Right lobe of liver (tissue), 6 donors: ENCODE data around the gene HIC1. TPM values are rescaled to one million over a fixed set of nuclear protein-coding genes. Genes with fewer than 3 reads are reported as not detected.

Source experiments
- ATAC-seq, 4 donors: fragments of 200-7000 bp; cut with Tn5 transposase; one replicate each; pipeline ENCODE4 v1.9.1; 2020; ENCODE audit warnings: mild to moderate bottlenecking in 4 of 4, moderate library complexity in 4 of 4
- DNase-seq, 3 donors: peaks; one replicate each; pipeline ENCODE4 v3.0.0-alpha.2; 2020
- H3K27ac ChIP-seq, 3 donors: fragments of 200-600 bp; one replicate each; pipeline ENCODE4 v1.8.0; 2022
- H3K27me3 ChIP-seq, 2 donors: fragments of 200-600 bp; one replicate each; pipeline ENCODE4 v1.8.0; 2022
- H3K36me3 ChIP-seq, 4 donors: fragments of 200-600 bp; sonication (generic) in 1 of 4; one replicate each; pipeline versions ENCODE4 v1.5.1 to v1.8.0; 2017 to 2022; ENCODE audit warnings: control low read depth in 1 of 4
- H3K4me1 ChIP-seq, 4 donors: fragments of 200-600 bp; sonication (generic) in 1 of 4; one replicate each; pipeline versions ENCODE4 v1.5.1 to v1.8.0; 2017 to 2022; ENCODE audit warnings: control low read depth in 1 of 4
- H3K4me3 ChIP-seq, 3 donors: fragments of 200-600 bp; one replicate each; pipeline ENCODE4 v1.8.0; 2022
- H3K9me3 ChIP-seq, 4 donors: fragments of 200-600 bp; sonication (generic) in 1 of 4; one replicate each; pipeline versions ENCODE4 v1.5.1 to v1.8.0; 2017 to 2022; ENCODE audit warnings: control low read depth in 1 of 4
- CTCF ChIP-seq, 4 donors: fragments of 200-600 bp in 3 of 4; fragments of 450-650 bp in 1 of 4; IDR thresholded peaks; one replicate each; pipeline versions ENCODE4 v1.5.1 to v1.8.0; 2016 to 2022; ENCODE audit warnings: antibody characterized with exemption in 4 of 4, mild to moderate bottlenecking in 2 of 4
- POLR2A ChIP-seq: fragments of 450-650 bp; IDR thresholded peaks from one replicate; pipeline ENCODE4 v1.6.1; 2017; ENCODE audit warnings: antibody characterized with exemption, mild to moderate bottlenecking
- WGBS: methylation state at CpG from one replicate; pipeline ENCODE4 v1.1.6; 2018; ENCODE audit warnings: low coverage, low lambda C conversion rate; ENCODE audit not compliant: insufficient coverage; ENCODE audit errors: missing lambda C conversion rate; 5-methylcytosine and 5-hydroxymethylcytosine counted together
- intact Hi-C, 2 donors: fragments of 100-400 bp; cut with DNase I; formaldehyde crosslinking; loops; one replicate each; pipeline versions ENCODE4 v1.11.2 to v1.14.1; 2022
- total RNA-seq, 6 experiments: library from RNA; depleted of rRNA in 2 of 6; stranded (reverse); fragments of >200 nt in 2 of 6; fragmentation: NEBNext Ultra II Directional in 3 of 6; extraction: Animal tissue kit (Norgen Biotek cat#: 25700) in 3 of 6; gene quantifications; one replicate each; pipeline versions ENCODE4 v1.1.0 to v1.2.4, GENCODE V29; 2016 to 2023
- donor health status: DM: no; HTN: yes; CAD: no.
- donor health status: DM: no; HTN: no; CAD: no.
- donor health status: DM: no; HTN: no; CAD: no.
- donor health status: DM: no; HTN: yes; CAD: no.
- donor health status: DM: no; HTN: yes; CAD: no.

Gene HIC1
- total RNA-seq, 6 experiments from 2014 or later = 4.7 to 14.8 (median 6.1) TPM

DNA sequence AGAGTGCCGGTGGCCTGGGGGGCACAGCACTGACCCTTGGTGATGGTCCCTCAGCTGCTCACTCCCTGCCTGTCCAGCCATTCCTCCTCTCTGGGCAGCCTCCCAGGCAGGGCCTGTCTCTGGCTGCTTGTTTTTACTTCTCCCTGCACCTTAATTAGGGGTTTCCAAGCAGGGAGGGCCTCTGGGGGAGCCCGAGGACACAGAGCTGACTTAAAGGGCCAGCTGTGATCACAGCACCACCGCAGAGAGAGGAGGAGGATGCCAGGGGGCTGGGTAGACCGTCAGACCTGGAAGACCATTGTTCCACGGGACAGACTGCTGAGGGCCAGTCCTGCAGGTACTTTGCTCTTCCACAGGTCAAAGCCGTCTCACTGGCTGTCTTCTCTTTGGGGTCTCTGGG lies 26.2 kb upstream of the HIC1 start:
- H3K27ac ChIP-seq = no peak overlapping the region
- 20% methylated on average over 1 of the region's 6 CpGs for WGBS
- no peaks in the 10 kb centered on the region for H3K9me3 ChIP-seq
- ATAC-seq (no peak), DNase-seq (no peak)
- H3K36me3 ChIP-seq = no peaks in the 10 kb centered on the region
- H3K4me3 ChIP-seq = no peak overlapping the region
- TF ChIP-seq POLR2A = no peak
- no peak for TF ChIP-seq CTCF (IDR thresholded peaks at IDR 0.05)
- intact Hi-C loops = loop anchor here (5.0 kb wide), 1 partner anchor 121 kb away; no protein-coding TSS in a partner anchor
- H3K4me1 ChIP-seq = peaks cover 0 to 37% (median 9%) of the 10 kb centered on the region in 4 donors
- H3K27me3 ChIP-seq = no peaks in the 10 kb centered on the region

GRCh38 chr17:2029911-2030778 lies 24.8 kb upstream of the HIC1 start, which contains the start of gene DPH1:
Gene DPH1 (plus strand): TSS chr17:2030153. CDS start chr17:2030170, 17 bp downstream.
- no peak for TF ChIP-seq CTCF (IDR thresholded peaks at IDR 0.05)
- TF ChIP-seq POLR2A = peak; percentile 12
- H3K36me3 ChIP-seq = no peaks in the 10 kb centered on the region
- H3K4me3 ChIP-seq = peak within 1 kb of the TSS; percentile 99 to 100 (median 99)
- WGBS = 0% methylated on average over 23 of the region's 59 CpGs
- ATAC-seq (peak; percentile 87 to 91 (median 88)), DNase-seq (peak; percentile 90 to 92 (median 91))
- H3K4me1 ChIP-seq = peaks cover 0 to 23% (median 7%) of the 10 kb centered on the region in 4 donors
- no peaks in the 10 kb centered on the region for H3K27me3 ChIP-seq
- H3K9me3 ChIP-seq = no peaks in the 10 kb centered on the region
- peak within 1 kb of the TSS; percentile 48 to 57 (median 56) for H3K27ac ChIP-seq
- intact Hi-C loops = loop anchor here (5.0 kb wide), 1 partner anchor 123 kb away; no protein-coding TSS in a partner anchor

- intact Hi-C loops = no loop called here
- peaks cover 0 to 17% (median 4%) of the 10 kb centered on the region in 4 donors for H3K4me1 ChIP-seq
- ATAC-seq = no peak
Observed at GRCh38 chr17:2030779-2031163, 24.1 kb upstream of the HIC1 start.

GRCh38 chr17:2033153-2033552 lies 21.8 kb upstream of the HIC1 start:
- WGBS = no CpG with 5 or more reads among the region's 7 CpGs
- ATAC-seq (no peak), DNase-seq (no peak)
- Histone ChIP-seq H3K27ac (no peak overlapping the region), H3K36me3 (peaks cover 0 to 15% (median 7%) of the 10 kb centered on the region in 4 donors), H3K9me3 (no peaks in the 10 kb centered on the region), H3K4me3 (no peak overlapping the region), H3K4me1 (peaks cover 0 to 15% (median 3%) of the 10 kb centered on the region in 4 donors), H3K27me3 (no peaks in the 10 kb centered on the region)
- intact Hi-C loops = no loop called here
- TF ChIP-seq CTCF (IDR thresholded peaks at IDR 0.05) = no peak
- no peak for TF ChIP-seq POLR2A

More at GRCh38 chr17:2030779-2031163, 24.1 kb upstream of the HIC1 start:
- DNase-seq = peak in 1 of 3 donors; percentile 63
- Histone ChIP-seq H3K9me3 (no peaks in the 10 kb centered on the region), H3K27me3 (no peaks in the 10 kb centered on the region), H3K4me3 (peak overlapping the region; percentile 99 to 100 (median 99)), H3K27ac (no peak overlapping the region), H3K36me3 (peaks cover 0 to 2% (median 0%) of the 10 kb centered on the region in 4 donors)
- TF ChIP-seq POLR2A (no peak), CTCF (IDR thresholded peaks at IDR 0.05) (peak; percentile 47 to 49 (median 47))
- 22% methylated on average over 9 of the region's 10 CpGs for WGBS
